IMR-90 (cell line): ENCODE measurements around the gene LRRC14B. TPM values are rescaled to one million over a fixed set of nuclear protein-coding genes. Genes with fewer than 3 reads are reported as not detected.

Source experiments
- ATAC-seq: fragments of 200-7000 bp; cut with Tn5 transposase; 2 replicates; pipeline ENCODE4 v1.9.1; 2020; ENCODE audit warnings: low read depth, mild to moderate bottlenecking, moderate library complexity
- BruUV-seq: library from RNA; stranded (reverse); fragments of 400-500 nt; replicated peaks from 2 replicates; lab custom pipeline; 2021; lab: Mats Ljungman, UMichigan
- CTCF ChIA-PET: fragments of 300-600 bp; formaldehyde crosslinking; extraction: SDS; loops from one replicate; lab custom pipeline; 2021; ENCODE audit warnings: antibody characterized with exemption; lab: Yijun Ruan, JAX
- POLR2A ChIA-PET: fragments of 300-600 bp; sonication (Branson Sonifier 250); formaldehyde crosslinking; loops from one replicate; lab custom pipeline; 2022; ENCODE audit warnings: antibody characterized with exemption; ENCODE audit not compliant: unreplicated experiment; lab: Charles Lee
- DNase-seq: peaks from one replicate; pipeline ENCODE4 v3.0.0; 2013
- H2AFZ ChIP-seq: replicated peaks from 2 replicates; pipeline ENCODE3; 2013; ENCODE audit warnings: low read length, mild to moderate bottlenecking; ENCODE audit not compliant: poor library complexity
- H2AK5ac ChIP-seq: 2 replicates; pipeline ENCODE4 v1.6.1; 2013; ENCODE audit warnings: low read depth, low read length, inconsistent platforms
- H2AK9ac ChIP-seq: replicated peaks from 2 replicates; pipeline ENCODE3; 2013; ENCODE audit warnings: mild to moderate bottlenecking, low read depth, low read length, moderate library complexity; ENCODE audit not compliant: poor library complexity
- H2BK120ac ChIP-seq: 2 replicates; pipeline ENCODE4 v1.6.1; 2013; ENCODE audit warnings: low read depth, low read length, inconsistent platforms
- H2BK15ac ChIP-seq: 3 replicates; pipeline ENCODE4 v1.6.1; 2013; ENCODE audit warnings: low read depth, low read length, inconsistent platforms
- H2BK20ac ChIP-seq: 2 replicates; pipeline ENCODE4 v1.6.1; 2013; ENCODE audit warnings: low read depth, mild to moderate bottlenecking, inconsistent platforms, low read length, moderate library complexity
- H2BK5ac ChIP-seq: 2 replicates; pipeline ENCODE4 v1.6.1; 2013; ENCODE audit warnings: mild to moderate bottlenecking, low read depth, low read length, inconsistent platforms; ENCODE audit not compliant: poor library complexity, severe bottlenecking
- H3K14ac ChIP-seq: replicated peaks from 2 replicates; pipeline ENCODE4 v1.6.1; 2013; ENCODE audit warnings: low read depth, low read length, inconsistent platforms
- H3K18ac ChIP-seq: 2 replicates; pipeline ENCODE4 v1.6.1; 2013; ENCODE audit warnings: low read depth, low read length, control low read depth
- H3K23ac ChIP-seq: 2 replicates; pipeline ENCODE4 v1.6.1; 2013; ENCODE audit warnings: low read depth, low read length, inconsistent platforms
- H3K27ac ChIP-seq: 2 replicates; pipeline ENCODE4 v1.5.1; 2013; ENCODE audit warnings: mild to moderate bottlenecking, control low read depth, low read length; ENCODE audit not compliant: insufficient read depth
- H3K27me3 ChIP-seq: 2 replicates; pipeline ENCODE4 v1.6.1; 2013; ENCODE audit warnings: low read length; ENCODE audit not compliant: control insufficient read depth, insufficient read depth
- H3K36me3 ChIP-seq: 2 replicates; pipeline ENCODE4 v1.6.1; 2013; ENCODE audit warnings: low read length, mixed read lengths; ENCODE audit not compliant: control insufficient read depth, insufficient read depth
- H3K4ac ChIP-seq: 2 replicates; pipeline ENCODE4 v1.6.1; 2013; ENCODE audit warnings: low read depth, low read length, inconsistent platforms
- H3K4me1 ChIP-seq: 2 replicates; pipeline ENCODE4 v1.6.1; 2013; ENCODE audit warnings: low read length, mixed read lengths; ENCODE audit not compliant: control insufficient read depth, insufficient read depth
- H3K4me2 ChIP-seq: 2 replicates; pipeline ENCODE4 v1.6.1; 2013; ENCODE audit warnings: low read depth, mild to moderate bottlenecking, control low read depth, low read length, moderate library complexity
- H3K4me3 ChIP-seq: 2 replicates; pipeline ENCODE4 v1.5.1; 2013; ENCODE audit warnings: low read depth, mild to moderate bottlenecking, control low read depth, low read length, moderate library complexity; ENCODE audit not compliant: insufficient read depth
- H3K56ac ChIP-seq: 2 replicates; pipeline ENCODE4 v1.6.1; 2013; ENCODE audit warnings: low read length, inconsistent platforms; ENCODE audit not compliant: insufficient read depth; ENCODE audit errors: extremely low read depth
- H3K79me1 ChIP-seq, 2 experiments: 2 replicates each; pipeline ENCODE4 v1.6.1; 2013; ENCODE audit warnings: low read length in 2 of 2, inconsistent platforms in 1 of 2, low read depth in 1 of 2
- H3K9ac ChIP-seq: 2 replicates; pipeline ENCODE4 v1.6.1; 2013; ENCODE audit warnings: low read depth, low read length, control low read depth
- H3K9me1 ChIP-seq: 2 replicates; pipeline ENCODE4 v1.6.1; 2013; ENCODE audit warnings: low read length, inconsistent platforms; ENCODE audit not compliant: insufficient read depth
- H3K9me3 ChIP-seq: 2 replicates; pipeline ENCODE4 v1.6.1; 2013; ENCODE audit warnings: low read length; ENCODE audit not compliant: control insufficient read depth, insufficient read depth
- H4K20me1 ChIP-seq: 2 replicates; pipeline ENCODE4 v1.6.1; 2013; ENCODE audit warnings: low read length, inconsistent platforms; ENCODE audit not compliant: insufficient read depth
- H4K5ac ChIP-seq: 2 replicates; pipeline ENCODE4 v1.6.1; 2013; ENCODE audit warnings: mild to moderate bottlenecking, low read depth, low read length, control low read depth
- H4K8ac ChIP-seq, 2 experiments: 2 replicates each; pipeline ENCODE4 v1.6.1; 2013; ENCODE audit warnings: low read depth in 2 of 2, low read length in 2 of 2, control low read depth in 1 of 2, inconsistent platforms in 1 of 2
- H4K91ac ChIP-seq: 2 replicates; pipeline ENCODE4 v1.6.1; 2013; ENCODE audit warnings: low read depth, low read length, inconsistent platforms; ENCODE audit not compliant: insufficient read depth
- CEBPB ChIP-seq: IDR thresholded peaks from 2 replicates; pipeline ENCODE4 v1.6.1; 2012; ENCODE audit warnings: low read depth, low read length, improper control_type of control experiment
- FOS ChIP-seq: fragments of 150-350 bp; IDR thresholded peaks from 2 replicates; pipeline ENCODE4 v1.6.1; 2016; ENCODE audit warnings: low read depth, low read length
- MAZ ChIP-seq: IDR thresholded peaks from 2 replicates; pipeline ENCODE4 v1.6.1; 2012; ENCODE audit warnings: low read depth, mild to moderate bottlenecking, low read length, improper control_type of control experiment, moderate library complexity, borderline replicate concordance
- MXI1 ChIP-seq: IDR thresholded peaks from 2 replicates; pipeline ENCODE4 v1.6.1; 2012; ENCODE audit warnings: low read depth, mild to moderate bottlenecking, low read length, moderate library complexity, borderline replicate concordance
- POLR2A ChIP-seq: IDR thresholded peaks from 2 replicates; pipeline ENCODE4 v1.6.1; 2012; ENCODE audit warnings: mild to moderate bottlenecking, low read depth, low read length
- RAD21 ChIP-seq: IDR thresholded peaks from 2 replicates; pipeline ENCODE4 v1.6.1; 2012; ENCODE audit warnings: low read length, improper control_type of control experiment
- RCOR1 ChIP-seq: IDR thresholded peaks from 2 replicates; pipeline ENCODE4 v1.6.1; 2012; ENCODE audit warnings: mild to moderate bottlenecking, low read length, improper control_type of control experiment; ENCODE audit not compliant: insufficient replicate concordance
- RFX5 ChIP-seq: IDR thresholded peaks from 2 replicates; pipeline ENCODE4 v1.8.0; 2012; ENCODE audit warnings: low read depth, mild to moderate bottlenecking, low read length, moderate library complexity
- SMC3 ChIP-seq: fragments of 150-350 bp; IDR thresholded peaks from 2 replicates; pipeline ENCODE4 v1.6.1; 2016; ENCODE audit warnings: low read depth, mild to moderate bottlenecking, antibody characterized with exemption, low read length, moderate library complexity
- WGBS, 2 experiments: methylation state at CpG; one replicate each; pipeline versions ENCODE4 v1.1.5 to v1.1.7; 2013; ENCODE audit warnings: missing lambda C conversion rate in 2 of 2; ENCODE audit not compliant: insufficient read length in 1 of 2; ENCODE audit errors: extremely low coverage in 2 of 2; 5-methylcytosine and 5-hydroxymethylcytosine counted together
- dilution Hi-C: fragments of 300-500 bp; cut with HindIII; formaldehyde crosslinking; loops from one replicate; pipeline ENCODE4 v1.14.3; 2018; ENCODE audit warnings: low sequenced_read_pairs; ENCODE audit not compliant: unreplicated experiment
- in situ Hi-C: fragments of 300-500 bp; cut with MboI; formaldehyde crosslinking; loops from 3 replicates; pipeline ENCODE4 v1.14.3; 2019; ENCODE audit warnings: low sequenced_read_pairs, inconsistent platforms, mixed read lengths
- intact Hi-C: fragments of 100-400 bp; cut with micrococcal nuclease; formaldehyde crosslinking; loops from 2 replicates; pipeline ENCODE4 v1.10.0; 2022
- polyA plus RNA-seq, 3 experiments: library from polyadenylated mRNA; depleted of rRNA; stranded (reverse); fragments of >200 nt; gene quantifications; 2 replicates each; pipeline ENCODE4 v1.2.3, GENCODE V29; 2012; ENCODE audit warnings: low replicate concordance in 1 of 3
- total RNA-seq: library from RNA; depleted of rRNA; stranded (reverse); fragments of >200 nt; gene quantifications from 2 replicates; pipeline ENCODE4 v1.2.3, GENCODE V29; 2012
- TF ChIP-seq, protein P1 (sequence below): fragments of 150-350 bp; IDR thresholded peaks from 2 replicates; pipeline ENCODE4 v1.6.1; 2016; ENCODE audit warnings: low read depth, mild to moderate bottlenecking, low read length, moderate library complexity, borderline replicate concordance
- TF ChIP-seq, protein P2 (sequence below): fragments of 150-350 bp; IDR thresholded peaks from 2 replicates; pipeline ENCODE4 v1.6.1; 2017; ENCODE audit warnings: mild to moderate bottlenecking, antibody characterized with exemption, low read length, low read depth

LRRC14B gene
- total and polyA plus RNA-seq, 2 of the 4 experiments (the other 2 are of a cell fraction) = not detected

- no peak for ATAC-seq
- intact Hi-C loops (no loop called here), in situ Hi-C loops (no loop called here), dilution Hi-C loops (no loop called here)
- no peak overlapping the region for H2BK5ac ChIP-seq
- no peak overlapping the region for H3K4ac ChIP-seq
- WGBS, 2 experiments = 80% methylated on average over 26 of the region's 46 CpGs; no CpG with 5 or more reads in 1 of the 2 experiments
- no peaks in the 10 kb centered on the region for H3K36me3 ChIP-seq
- H3K18ac ChIP-seq = no peak overlapping the region
- H2BK120ac ChIP-seq = no peak overlapping the region
- no peak overlapping the region for H2BK20ac ChIP-seq
- no peaks in the 10 kb centered on the region for H3K4me1 ChIP-seq
- H3K56ac ChIP-seq = no peak overlapping the region
- H3K79me1 ChIP-seq = no peaks in the 10 kb centered on the region
- no peak overlapping the region for H2BK15ac ChIP-seq
- H3K9me3 ChIP-seq = no peaks in the 10 kb centered on the region
- TF ChIP-seq, protein P1, sequence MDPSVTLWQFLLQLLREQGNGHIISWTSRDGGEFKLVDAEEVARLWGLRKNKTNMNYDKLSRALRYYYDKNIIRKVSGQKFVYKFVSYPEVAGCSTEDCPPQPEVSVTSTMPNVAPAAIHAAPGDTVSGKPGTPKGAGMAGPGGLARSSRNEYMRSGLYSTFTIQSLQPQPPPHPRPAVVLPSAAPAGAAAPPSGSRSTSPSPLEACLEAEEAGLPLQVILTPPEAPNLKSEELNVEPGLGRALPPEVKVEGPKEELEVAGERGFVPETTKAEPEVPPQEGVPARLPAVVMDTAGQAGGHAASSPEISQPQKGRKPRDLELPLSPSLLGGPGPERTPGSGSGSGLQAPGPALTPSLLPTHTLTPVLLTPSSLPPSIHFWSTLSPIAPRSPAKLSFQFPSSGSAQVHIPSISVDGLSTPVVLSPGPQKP = no peak
- no peak for TF ChIP-seq POLR2A
- TF ChIP-seq MXI1 = no peak
- no peak for TF ChIP-seq FOS
- no peak for TF ChIP-seq RCOR1
- TF ChIP-seq MAZ = no peak
- TF ChIP-seq SMC3 = no peak
- no peak for TF ChIP-seq RFX5
- TF ChIP-seq CEBPB = no peak
- no peak for TF ChIP-seq RAD21
- TF ChIP-seq, protein P2, sequence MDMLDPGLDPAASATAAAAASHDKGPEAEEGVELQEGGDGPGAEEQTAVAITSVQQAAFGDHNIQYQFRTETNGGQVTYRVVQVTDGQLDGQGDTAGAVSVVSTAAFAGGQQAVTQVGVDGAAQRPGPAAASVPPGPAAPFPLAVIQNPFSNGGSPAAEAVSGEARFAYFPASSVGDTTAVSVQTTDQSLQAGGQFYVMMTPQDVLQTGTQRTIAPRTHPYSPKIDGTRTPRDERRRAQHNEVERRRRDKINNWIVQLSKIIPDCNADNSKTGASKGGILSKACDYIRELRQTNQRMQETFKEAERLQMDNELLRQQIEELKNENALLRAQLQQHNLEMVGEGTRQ = no peak
- H4K8ac ChIP-seq = no peak overlapping the region
- DNase-seq = no peak
- no peak overlapping the region for H2AK5ac ChIP-seq
- peaks cover 3% of the 10 kb centered on the region; the same call in 1 of the 2 replicates for H3K9me1 ChIP-seq
- H3K23ac ChIP-seq = no peak overlapping the region
- H4K5ac ChIP-seq = no peak overlapping the region
- H3K4me3 ChIP-seq = no peak overlapping the region
- ChIA-PET CTCF (interaction anchor here (0.6 kb wide), 1 partner anchor 134 kb away, joined by 3 read pairs; no protein-coding TSS in a partner anchor), POLR2A (no interaction called here)
- H3K4me2 ChIP-seq = no peak overlapping the region
- peaks cover 12% of the 10 kb centered on the region; the same call in 1 of the 2 replicates for H3K27me3 ChIP-seq
- H2AK9ac ChIP-seq = no peak overlapping the region
- H3K27ac ChIP-seq = no peak overlapping the region
- H3K9ac ChIP-seq = no peak overlapping the region
- H3K14ac ChIP-seq = no peak overlapping the region
- no peak overlapping the region for H2AFZ ChIP-seq
- peaks cover 2% of the 10 kb centered on the region; the same call in 1 of the 2 replicates for H4K20me1 ChIP-seq
- BruUV-seq = no TSS peak
- no peak overlapping the region for H4K91ac ChIP-seq
These were observed 825 bp downstream of the LRRC14B start for GRCh38 chr5:191949-192690.
